ENCODE data around the gene LCA5.

The LCA5 gene

GRCh38 chr6:79570129-79571029, 33.1 kb upstream of the LCA5 start:
- in situ Hi-C loops (cut with HindIII; ENCODE audit: low sequenced_read_pairs): no loop called here
- no peak overlapping the region for H3K4me3 ChIP-seq (ENCODE audit: low read depth, low read length)
- peak; percentile 67 for TF ChIP-seq CTCF (IDR thresholded peaks at IDR 0.05; ENCODE audit: low read depth, low read length)
- DNase-seq (ENCODE audit: low read depth, low spot score): peak; percentile 68

- in situ Hi-C loops (cut with HindIII; ENCODE audit: low sequenced_read_pairs): no loop called here
- no peak for TF ChIP-seq CTCF (IDR thresholded peaks at IDR 0.05; ENCODE audit: low read depth, low read length)
- DNase-seq (ENCODE audit: low read depth, low spot score): no peak
- H3K4me3 ChIP-seq (ENCODE audit: low read depth, low read length): no peak overlapping the region
Observed at GRCh38 chr6:79568996-79569395, 31.8 kb upstream of the LCA5 start.

- in situ Hi-C loops (cut with HindIII; ENCODE audit: low sequenced_read_pairs): no loop called here
- DNase-seq (ENCODE audit: low read depth, low spot score): no peak
- TF ChIP-seq CTCF (IDR thresholded peaks at IDR 0.05; ENCODE audit: low read depth, low read length): no peak
- H3K4me3 ChIP-seq (ENCODE audit: low read depth, low read length): no peak overlapping the region
Observed at GRCh38 chr6:79564636-79565035, 27.4 kb upstream of the LCA5 start.

GRCh38 chr6:79559706-79560105, 22.5 kb upstream of the LCA5 start:
- no peak for TF ChIP-seq CTCF (IDR thresholded peaks at IDR 0.05; ENCODE audit: low read depth, low read length)
- no peak for DNase-seq (ENCODE audit: low read depth, low spot score)
- in situ Hi-C loops (cut with HindIII; ENCODE audit: low sequenced_read_pairs): no loop called here
- H3K4me3 ChIP-seq (ENCODE audit: low read depth, low read length): no peak overlapping the region

- no peak for DNase-seq (ENCODE audit: low read depth, low spot score)
- no peak for TF ChIP-seq CTCF (IDR thresholded peaks at IDR 0.05; ENCODE audit: low read depth, low read length)
- in situ Hi-C loops (cut with HindIII; ENCODE audit: low sequenced_read_pairs): no loop called here
- H3K4me3 ChIP-seq (ENCODE audit: low read depth, low read length): no peak overlapping the region
Observed at GRCh38 chr6:79557673-79558467, 20.6 kb upstream of the LCA5 start.

GRCh38 chr6:79554305-79554704, 17.1 kb upstream of the LCA5 start:
- in situ Hi-C loops (cut with HindIII; ENCODE audit: low sequenced_read_pairs): no loop called here
- TF ChIP-seq CTCF (IDR thresholded peaks at IDR 0.05; ENCODE audit: low read depth, low read length): no peak
- no peak overlapping the region for H3K4me3 ChIP-seq (ENCODE audit: low read depth, low read length)
- DNase-seq (ENCODE audit: low read depth, low spot score): no peak

Data from astrocyte of the spinal cord (primary cell).